ENCODE results near the gene SRSF1. TPM values are rescaled to one million over a fixed set of nuclear protein-coding genes. Genes with fewer than 3 reads are reported as not detected.

SRSF1 gene
- total RNA-seq: 100 to 1,000 TPM; 125 to 157 (median 137) TPM
- total RNA-seq (2013): 264 TPM

- Histone ChIP-seq H3K9me3 (ENCODE audit: control insufficient read depth, insufficient read depth, low read length) (no peaks in the 10 kb centered on the region), H3K27me3 (ENCODE audit: control insufficient read depth, insufficient read depth, low read length) (no peaks in the 10 kb centered on the region), H3K36me3 (ENCODE audit: control insufficient read depth, insufficient read depth, low read length) (peaks cover 39% of the 10 kb centered on the region), H3K4me1 (ENCODE audit: control insufficient read depth, insufficient read depth, low read length) (peaks cover 16% of the 10 kb centered on the region), H3K27ac (ENCODE audit: low read length) (peak within 1 kb of the TSS; percentile 83), H3K4me3 (ENCODE audit: low read length) (peak within 1 kb of the TSS; percentile 82)
- DNase-seq: peak; percentile 97 to 100
- no peaks in the 10 kb centered on the region for H3K9me3 Mint-ChIP-seq
- ATAC-seq: peak; percentile 84 to 94 (median 85)
- no peaks in the 10 kb centered on the region for H3K27me3 Mint-ChIP-seq (ENCODE audit: low read depth in 2 of 2)
- H3K4me1 Mint-ChIP-seq: peaks cover 50 to 51% of the 10 kb centered on the region in 2 donors
- peak within 1 kb of the TSS; percentile 99 for H3K27ac Mint-ChIP-seq
- intact Hi-C loops (cut with micrococcal nuclease): loop anchor here (1.0 to 10.0 kb wide), 7 partner anchors 20 to 508 kb away; partner anchors contain the start of genes DYNLL2, MKS1, MRPS23 and MTMR4
- peak within 1 kb of the TSS; percentile 99 for H3K4me3 Mint-ChIP-seq
- no peak for TF ChIP-seq CTCF (IDR thresholded peaks at IDR 0.05)
- peaks cover 16% of the 10 kb centered on the region for H3K36me3 Mint-ChIP-seq
- WGBS (ENCODE audit: insufficient coverage): 0% methylated on average over 86 of the region's 86 CpGs
These were observed at the start of gene SRSF1 for GRCh38 chr17:58006924-58007780. Gene SRSF1 (minus strand): TSS chr17:58007246. CDS start chr17:58007137, 109 bp downstream.

- Histone ChIP-seq H3K9me3 (ENCODE audit: control insufficient read depth, insufficient read depth, low read length) (no peaks in the 10 kb centered on the region), H3K36me3 (ENCODE audit: control insufficient read depth, insufficient read depth, low read length) (no peaks in the 10 kb centered on the region), H3K4me3 (ENCODE audit: low read length) (no peak overlapping the region), H3K27ac (ENCODE audit: low read length) (no peak overlapping the region), H3K27me3 (ENCODE audit: control insufficient read depth, insufficient read depth, low read length) (no peaks in the 10 kb centered on the region), H3K4me1 (ENCODE audit: control insufficient read depth, insufficient read depth, low read length) (peaks cover 10% of the 10 kb centered on the region)
- DNase-seq: no peak
- peaks cover 11 to 20% of the 10 kb centered on the region in 2 donors for H3K4me1 Mint-ChIP-seq
- no peaks in the 10 kb centered on the region for H3K36me3 Mint-ChIP-seq
- intact Hi-C loops (cut with micrococcal nuclease): no loop called here
- peaks cover 12 to 24% of the 10 kb centered on the region in 2 donors for H3K27me3 Mint-ChIP-seq (ENCODE audit: low read depth in 2 of 2)
- no peak overlapping the region for H3K27ac Mint-ChIP-seq
- no peaks in the 10 kb centered on the region for H3K9me3 Mint-ChIP-seq
- no peak for TF ChIP-seq CTCF (IDR thresholded peaks at IDR 0.05)
- no peak overlapping the region for H3K4me3 Mint-ChIP-seq
- no peak for ATAC-seq
These were observed 49.4 kb upstream of the SRSF1 start for GRCh38 chr17:58056476-58056875.

- H3K4me1 Mint-ChIP-seq: peaks cover 11 to 20% of the 10 kb centered on the region in 2 donors
- no peaks in the 10 kb centered on the region for H3K36me3 ChIP-seq (ENCODE audit: control insufficient read depth, insufficient read depth, low read length)
- intact Hi-C loops (cut with micrococcal nuclease): no loop called here
- DNase-seq (no peak), ATAC-seq (no peak)
- no peak overlapping the region for H3K27ac Mint-ChIP-seq
- no peak overlapping the region for H3K4me3 Mint-ChIP-seq
- no peaks in the 10 kb centered on the region for H3K9me3 ChIP-seq (ENCODE audit: control insufficient read depth, insufficient read depth, low read length)
- H3K27me3 ChIP-seq (ENCODE audit: control insufficient read depth, insufficient read depth, low read length): no peaks in the 10 kb centered on the region
- WGBS (ENCODE audit: insufficient coverage): 85% methylated on average over 6 of the region's 6 CpGs
- no peaks in the 10 kb centered on the region for H3K36me3 Mint-ChIP-seq
- no peak for TF ChIP-seq CTCF (IDR thresholded peaks at IDR 0.05)
- peaks cover 10% of the 10 kb centered on the region for H3K4me1 ChIP-seq (ENCODE audit: control insufficient read depth, insufficient read depth, low read length)
- H3K27ac ChIP-seq (ENCODE audit: low read length): no peak overlapping the region
- no peaks in the 10 kb centered on the region for H3K9me3 Mint-ChIP-seq
- H3K4me3 ChIP-seq (ENCODE audit: low read length): no peak overlapping the region
- H3K27me3 Mint-ChIP-seq (ENCODE audit: low read depth in 2 of 2): peaks cover 15 to 24% of the 10 kb centered on the region in 2 donors
These were observed 47.6 kb upstream of the SRSF1 start for GRCh38 chr17:58054641-58055040.
